ENCODE measurements around the gene WNT3A. TPM values are rescaled to one million over a fixed set of nuclear protein-coding genes. Genes with fewer than 3 reads are reported as not detected.

The WNT3A gene
- polyA plus RNA-seq, 1 of the 3 experiments (the other 2 are of a cell fraction) = not detected

GRCh38 chr1:228090613-228091081, 83.8 kb downstream of the WNT3A start:
- Histone ChIP-seq H3K9me3 (no peaks in the 10 kb centered on the region), H3K9me2 (no peaks in the 10 kb centered on the region), H2AFZ (ENCODE audit: low read depth) (no peak overlapping the region), H3F3A (replicated peaks; ENCODE audit: insufficient read depth) (peaks cover 14% of the 10 kb centered on the region), H3K27me3 (ENCODE audit: insufficient read depth) (no peaks in the 10 kb centered on the region), H4K20me1 (ENCODE audit: insufficient read depth) (peaks cover 100% of the 10 kb centered on the region), H3K36me3 (replicated peaks in 1 of 2; ENCODE audit: control insufficient read depth in 1 of 2, insufficient read depth in 2 of 2, low read length in 1 of 2) (peaks cover 30 to 42% of the 10 kb centered on the region in 2 experiments), H3K9ac (no peak overlapping the region), H3K27ac (ENCODE audit: low read depth in 2 of 2, low read length in 1 of 2) (no peak overlapping the region), H3K4me1 (ENCODE audit: control insufficient read depth in 1 of 2, insufficient read depth in 2 of 2, low read depth in 1 of 2, low read length in 1 of 2) (peaks cover 5 to 29% of the 10 kb centered on the region in 2 experiments; a peak in 2 of 4 replicates), H3K79me2 (ENCODE audit: insufficient read depth) (peaks cover 100% of the 10 kb centered on the region), H3K4me3 (ENCODE audit: low read depth in 2 of 2, low read length in 1 of 2) (no peak overlapping the region), H3K4me2 (no peak overlapping the region)
- no peak for DNase-seq
- POLR2A ChIA-PET = no interaction called here
- 72% methylated on average over 2 of the region's 2 CpGs for WGBS (ENCODE audit: low lambda C conversion rate)
- CTCF ChIA-PET = interaction anchor here (1.2 kb wide), 1 partner anchor 9 kb away, joined by 4 read pairs; no protein-coding TSS in a partner anchor
- no peak for TF ChIP-seq CTCF (IDR thresholded peaks at IDR 0.05)
- no peak for TF ChIP-seq RFX5 (IDR thresholded peaks at IDR 0.05; ENCODE audit: low read length)
- TF ChIP-seq USF2 (IDR thresholded peaks at IDR 0.05; ENCODE audit: borderline replicate concordance, low read depth, low read length) = no peak
- TF ChIP-seq FOSL2 (IDR thresholded peaks at IDR 0.05; ENCODE audit: borderline replicate concordance, low read depth) = no peak
- TF ChIP-seq YY1 (IDR thresholded peaks at IDR 0.05; ENCODE audit: low read depth) = no peak
- TF ChIP-seq PBX3 (IDR thresholded peaks at IDR 0.05) = no peak
- TF ChIP-seq USF1 (IDR thresholded peaks at IDR 0.05; ENCODE audit: borderline replicate concordance, low read depth) = no peak
- TF ChIP-seq REST (IDR thresholded peaks at IDR 0.05; ENCODE audit: low read depth, low read length) = no peak

Data from SK-N-SH (cell line).